Thymus (tissue), 11 donors: ENCODE measurements around the gene BMP7. TPM values are rescaled to one million over a fixed set of nuclear protein-coding genes. Genes with fewer than 3 reads are reported as not detected.

Source experiments
- DNase-seq, 9 donors: peaks; one replicate each; pipeline ENCODE4 v3.0.0-alpha.2; 2013; ENCODE audit warnings: low spot score in 9 of 9, low read depth in 6 of 9, missing footprints in 1 of 9
- H3K27ac ChIP-seq, 2 donors: one replicate each; pipeline ENCODE4 v1.5.1; 2013; ENCODE audit warnings: control low read depth in 1 of 2, low read depth in 1 of 2, low read length in 1 of 2, mild to moderate bottlenecking in 1 of 2, moderate library complexity in 1 of 2
- H3K27me3 ChIP-seq, 2 donors: one replicate each; pipeline ENCODE4 v1.5.1; 2013; ENCODE audit warnings: low read length in 1 of 2; ENCODE audit not compliant: control insufficient read depth in 2 of 2, insufficient read depth in 1 of 2
- H3K36me3 ChIP-seq, 2 donors: one replicate each; pipeline ENCODE4 v1.5.1; 2013; ENCODE audit warnings: low read length in 1 of 2, mild to moderate bottlenecking in 1 of 2, moderate library complexity in 1 of 2; ENCODE audit not compliant: control insufficient read depth in 2 of 2, insufficient read depth in 2 of 2
- H3K4me1 ChIP-seq, 2 donors: one replicate each; pipeline ENCODE4 v1.5.1; 2013; ENCODE audit warnings: low read length in 2 of 2; ENCODE audit not compliant: control insufficient read depth in 2 of 2, insufficient read depth in 2 of 2
- H3K4me3 ChIP-seq, 2 donors: one replicate each; pipeline ENCODE4 v1.5.1; 2013; ENCODE audit warnings: low read length in 2 of 2, control low read depth in 1 of 2, mild to moderate bottlenecking in 1 of 2
- H3K9me3 ChIP-seq, 2 donors: one replicate each; pipeline ENCODE4 v1.5.1; 2013; ENCODE audit warnings: low read length in 1 of 2, mild to moderate bottlenecking in 1 of 2; ENCODE audit not compliant: control insufficient read depth in 2 of 2, insufficient read depth in 1 of 2
- WGBS: extraction: QIAGEN DNeasy Blood & Tissue Kit; methylation state at CpG from one replicate; pipeline ENCODE4 v1.1.7; 2013; 5-methylcytosine and 5-hydroxymethylcytosine counted together
- polyA plus RNA-seq: library from polyadenylated mRNA; stranded (reverse); fragments of 200-250 nt; gene quantifications from one replicate; pipeline ENCODE4 v1.2.3, GENCODE V29; 2013
- total RNA-seq: library from RNA; stranded (reverse); fragments of 120-200 nt; gene quantifications from one replicate; pipeline ENCODE4 v1.2.4, GENCODE V29; 2013
- donor health status: healthy.

Gene BMP7
- total and polyA plus RNA-seq, 2 donors = 2.4 to 6.3 TPM

- Histone ChIP-seq H3K27ac (no peak overlapping the region), H3K9me3 (no peaks in the 10 kb centered on the region), H3K4me3 (no peak overlapping the region), H3K4me1 (peaks cover 0 to 8% of the 10 kb centered on the region in 2 donors), H3K27me3 (peaks cover 0 to 7% of the 10 kb centered on the region in 2 donors), H3K36me3 (no peaks in the 10 kb centered on the region)
- no peak for DNase-seq
- 91% methylated on average over 19 of the region's 19 CpGs for WGBS
These were observed 82.9 kb downstream of the BMP7 start for GRCh38 chr20:57183457-57184009.

GRCh38 chr20:57181639-57182038 lies 84.8 kb downstream of the BMP7 start:
- WGBS = 56% methylated on average over 7 of the region's 7 CpGs
- no peaks in the 10 kb centered on the region for H3K36me3 ChIP-seq
- no peaks in the 10 kb centered on the region for H3K9me3 ChIP-seq
- peaks cover 0 to 7% of the 10 kb centered on the region in 2 donors for H3K27me3 ChIP-seq
- DNase-seq = no peak
- H3K4me1 ChIP-seq = peaks cover 0 to 9% of the 10 kb centered on the region in 2 donors
- H3K4me3 ChIP-seq = no peak overlapping the region
- no peak overlapping the region for H3K27ac ChIP-seq

DNA sequence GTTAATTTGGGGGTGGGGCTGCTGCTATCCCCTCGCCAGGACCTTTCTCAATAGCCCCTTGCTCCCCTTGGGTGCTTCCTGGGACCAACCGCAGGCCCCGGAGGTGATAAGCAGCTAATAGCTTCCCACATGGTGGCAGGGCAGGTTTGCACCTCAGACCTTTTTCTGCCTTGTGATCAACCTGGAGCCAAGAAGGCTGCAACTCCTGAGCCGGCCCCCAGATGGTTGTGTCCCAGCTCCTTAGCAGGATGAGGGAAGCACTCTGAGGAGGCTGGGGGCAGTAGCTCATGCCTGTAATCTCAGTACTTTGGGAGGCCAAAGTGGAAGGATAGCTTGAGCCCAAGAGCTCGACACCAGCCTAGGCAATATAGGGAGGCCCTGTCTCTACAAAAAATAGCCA lies 85.5 kb downstream of the BMP7 start:
- DNase-seq = no peak
- peaks cover 0 to 7% of the 10 kb centered on the region in 2 donors for H3K27me3 ChIP-seq
- no peak overlapping the region for H3K27ac ChIP-seq
- 43% methylated on average over 5 of the region's 5 CpGs for WGBS
- H3K9me3 ChIP-seq = no peaks in the 10 kb centered on the region
- H3K4me1 ChIP-seq = peaks cover 0 to 10% of the 10 kb centered on the region in 2 donors
- H3K4me3 ChIP-seq = no peak overlapping the region
- no peaks in the 10 kb centered on the region for H3K36me3 ChIP-seq

DNA sequence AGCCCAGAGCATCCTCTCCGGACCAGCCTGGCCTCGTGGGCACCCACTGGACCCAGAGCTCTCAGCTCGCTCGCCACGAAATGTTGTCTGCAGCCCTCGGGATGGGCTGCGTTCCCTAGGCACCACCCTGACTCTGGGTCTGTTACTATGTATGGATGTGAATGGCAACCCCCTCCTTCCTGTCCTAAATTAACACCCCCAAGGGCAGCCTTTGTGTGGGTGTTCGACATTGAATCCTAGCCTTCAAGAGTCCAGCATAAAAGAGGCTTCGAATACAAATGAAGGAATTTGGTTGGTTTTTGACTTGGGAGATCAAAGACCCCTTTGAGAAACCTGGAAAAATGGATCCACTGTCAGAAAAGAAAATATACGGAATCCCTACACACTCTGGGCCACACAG lies 86.1 kb downstream of the BMP7 start:
- WGBS = 68% methylated on average over 10 of the region's 10 CpGs
- Histone ChIP-seq H3K27me3 (peaks cover 0 to 7% of the 10 kb centered on the region in 2 donors), H3K9me3 (no peaks in the 10 kb centered on the region), H3K4me1 (peaks cover 0 to 12% of the 10 kb centered on the region in 2 donors), H3K36me3 (no peaks in the 10 kb centered on the region), H3K4me3 (no peak overlapping the region), H3K27ac (no peak overlapping the region)
- no peak for DNase-seq

- Histone ChIP-seq H3K4me1 (peaks cover 0 to 15% of the 10 kb centered on the region in 2 donors), H3K9me3 (no peaks in the 10 kb centered on the region), H3K27me3 (peaks cover 0 to 7% of the 10 kb centered on the region in 2 donors), H3K36me3 (no peaks in the 10 kb centered on the region), H3K27ac (peak overlapping the region in 1 of 2 donors; percentile 51), H3K4me3 (no peak overlapping the region)
- peak in 3 of 9 donors; percentile 4 to 15 (median 4) for DNase-seq
- 63% methylated on average over 20 of the region's 20 CpGs for WGBS
These were observed 87.2 kb downstream of the BMP7 start for GRCh38 chr20:57179265-57179664.

- no peak for DNase-seq
- peak overlapping the region; percentile 46 to 69 for H3K27ac ChIP-seq
- peaks cover 0 to 7% of the 10 kb centered on the region in 2 donors for H3K27me3 ChIP-seq
- H3K4me1 ChIP-seq = peaks cover 0 to 15% of the 10 kb centered on the region in 2 donors
- 88% methylated on average over 8 of the region's 8 CpGs for WGBS
- no peaks in the 10 kb centered on the region for H3K36me3 ChIP-seq
- H3K9me3 ChIP-seq = no peaks in the 10 kb centered on the region
- H3K4me3 ChIP-seq = no peak overlapping the region
These were observed 87.8 kb downstream of the BMP7 start for GRCh38 chr20:57178582-57179111.

- WGBS = 87% methylated on average over 19 of the region's 19 CpGs
- H3K36me3 ChIP-seq = no peaks in the 10 kb centered on the region
- H3K4me1 ChIP-seq = peaks cover 0 to 15% of the 10 kb centered on the region in 2 donors
- H3K27me3 ChIP-seq = peaks cover 0 to 7% of the 10 kb centered on the region in 2 donors
- H3K9me3 ChIP-seq = no peaks in the 10 kb centered on the region
- H3K27ac ChIP-seq = no peak overlapping the region
- DNase-seq = no peak
- H3K4me3 ChIP-seq = no peak overlapping the region
These were observed 88.7 kb downstream of the BMP7 start for GRCh38 chr20:57177636-57178280.

GRCh38 chr20:57176842-57177241 lies 89.6 kb downstream of the BMP7 start:
- DNase-seq = no peak
- Histone ChIP-seq H3K36me3 (no peaks in the 10 kb centered on the region), H3K4me3 (no peak overlapping the region), H3K4me1 (peaks cover 0 to 15% of the 10 kb centered on the region in 2 donors), H3K27me3 (peaks cover 0 to 7% of the 10 kb centered on the region in 2 donors), H3K27ac (no peak overlapping the region), H3K9me3 (no peaks in the 10 kb centered on the region)
- 95% methylated on average over 2 of the region's 2 CpGs for WGBS

- no peaks in the 10 kb centered on the region for H3K9me3 ChIP-seq
- peaks cover 0 to 7% of the 10 kb centered on the region in 2 donors for H3K27me3 ChIP-seq
- peaks cover 0 to 15% of the 10 kb centered on the region in 2 donors for H3K4me1 ChIP-seq
- peak overlapping the region in 1 of 2 donors; percentile 51 for H3K27ac ChIP-seq
- no peaks in the 10 kb centered on the region for H3K36me3 ChIP-seq
- WGBS = 83% methylated on average over 8 of the region's 8 CpGs
- peak in 1 of 9 donors; percentile 2 for DNase-seq
- H3K4me3 ChIP-seq = no peak overlapping the region
These were observed 90.9 kb downstream of the BMP7 start for GRCh38 chr20:57175397-57176010.
